ENCODE measurements around the gene NFIB. TPM values are rescaled to one million over a fixed set of nuclear protein-coding genes. Genes with fewer than 3 reads are reported as not detected.

The NFIB gene
- total RNA-seq, 1 donor from 2014 or later: 9.4 TPM

GRCh38 chr9:14191512-14191911 lies 122.4 kb downstream of the NFIB start:
- Mint-ChIP-seq H3K9me3 (ENCODE audit: unreplicated experiment) (no peaks in the 10 kb centered on the region), H3K4me3 (ENCODE audit: unreplicated experiment) (no peak overlapping the region), H3K27me3 (ENCODE audit: low read depth, unreplicated experiment) (no peaks in the 10 kb centered on the region), H3K27ac (ENCODE audit: unreplicated experiment) (no peak overlapping the region), H3K36me3 (ENCODE audit: low read depth, unreplicated experiment) (no peaks in the 10 kb centered on the region), H3K4me1 (ENCODE audit: low read depth, unreplicated experiment) (peaks cover 3% of the 10 kb centered on the region)
- no peak overlapping the region for H3K4me2 ChIP-seq (ENCODE audit: low read length)
- H3K9me3 ChIP-seq (ENCODE audit: insufficient read depth, low read depth, low read length): no peaks in the 10 kb centered on the region
- H3K27me3 ChIP-seq (ENCODE audit: insufficient read depth, low read length): no peaks in the 10 kb centered on the region
- no peak overlapping the region for H3K9ac ChIP-seq (ENCODE audit: low read length)
- FAIRE-seq (no peak), DNase-seq (ENCODE audit: low read depth) (no peak)
- TF ChIP-seq EZH2 (IDR thresholded peaks at IDR 0.05; ENCODE audit: insufficient read depth, low read length): no peak
- no peak for TF ChIP-seq CTCF (IDR thresholded peaks at IDR 0.05; ENCODE audit: insufficient read depth, low read depth, low read length)
- H3K4me1 ChIP-seq (ENCODE audit: insufficient read depth, low read length): no peaks in the 10 kb centered on the region
- H4K20me1 ChIP-seq (ENCODE audit: insufficient read depth, low read length): peaks cover 3% of the 10 kb centered on the region
- H3K79me2 ChIP-seq (ENCODE audit: insufficient read depth, low read length): peaks cover 95% of the 10 kb centered on the region
- no peak overlapping the region for H3K4me3 ChIP-seq (ENCODE audit: insufficient read depth, low read depth, low read length)
- H3K27ac ChIP-seq (ENCODE audit: low read depth, low read length): no peak overlapping the region
- H3K36me3 ChIP-seq (ENCODE audit: insufficient read depth, low read length): no peaks in the 10 kb centered on the region
- no peak overlapping the region for H2AFZ ChIP-seq (ENCODE audit: low read depth, low read length)

- Mint-ChIP-seq H3K4me3 (ENCODE audit: unreplicated experiment) (no peak overlapping the region), H3K9me3 (ENCODE audit: unreplicated experiment) (no peaks in the 10 kb centered on the region), H3K4me1 (ENCODE audit: low read depth, unreplicated experiment) (peaks cover 3% of the 10 kb centered on the region), H3K36me3 (ENCODE audit: low read depth, unreplicated experiment) (no peaks in the 10 kb centered on the region), H3K27ac (ENCODE audit: unreplicated experiment) (no peak overlapping the region), H3K27me3 (ENCODE audit: low read depth, unreplicated experiment) (no peaks in the 10 kb centered on the region)
- no peak for TF ChIP-seq CTCF (IDR thresholded peaks at IDR 0.05; ENCODE audit: insufficient read depth, low read depth, low read length)
- no peak for TF ChIP-seq EZH2 (IDR thresholded peaks at IDR 0.05; ENCODE audit: insufficient read depth, low read length)
- no peaks in the 10 kb centered on the region for H3K4me1 ChIP-seq (ENCODE audit: insufficient read depth, low read length)
- H2AFZ ChIP-seq (ENCODE audit: low read depth, low read length): no peak overlapping the region
- H3K4me2 ChIP-seq (ENCODE audit: low read length): no peak overlapping the region
- no peaks in the 10 kb centered on the region for H3K9me3 ChIP-seq (ENCODE audit: insufficient read depth, low read depth, low read length)
- H3K79me2 ChIP-seq (ENCODE audit: insufficient read depth, low read length): peaks cover 96% of the 10 kb centered on the region
- DNase-seq (ENCODE audit: low read depth): no peak
- no peak overlapping the region for H3K27ac ChIP-seq (ENCODE audit: low read depth, low read length)
- H3K27me3 ChIP-seq (ENCODE audit: insufficient read depth, low read length): no peaks in the 10 kb centered on the region
- no peak for FAIRE-seq
- H3K4me3 ChIP-seq (ENCODE audit: insufficient read depth, low read depth, low read length): no peak overlapping the region
- no peak overlapping the region for H3K9ac ChIP-seq (ENCODE audit: low read length)
- no peaks in the 10 kb centered on the region for H3K36me3 ChIP-seq (ENCODE audit: insufficient read depth, low read length)
- peaks cover 3% of the 10 kb centered on the region for H4K20me1 ChIP-seq (ENCODE audit: insufficient read depth, low read length)
These were observed 123.7 kb downstream of the NFIB start for GRCh38 chr9:14190240-14190639.

DNA sequence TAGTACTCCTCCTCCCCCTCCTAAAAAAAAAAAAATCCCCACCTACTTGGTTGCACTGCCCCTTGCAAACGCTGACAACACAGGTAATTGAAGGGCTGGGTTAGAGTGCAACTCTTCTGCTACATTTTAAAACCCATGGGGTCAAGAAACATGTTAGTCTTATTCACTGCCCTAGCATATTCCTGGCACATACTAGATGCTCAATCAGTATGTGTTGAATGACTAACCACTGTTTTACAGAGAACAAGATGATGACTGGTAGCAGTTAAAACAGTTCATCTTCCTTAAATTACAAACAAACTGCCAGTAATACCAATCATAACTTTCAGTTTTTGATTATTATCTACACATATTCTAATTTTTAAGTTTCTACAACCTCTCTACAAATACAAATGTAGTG lies 124.4 kb downstream of the NFIB start:
- no peaks in the 10 kb centered on the region for H3K27me3 ChIP-seq (ENCODE audit: insufficient read depth, low read length)
- H3K27ac ChIP-seq (ENCODE audit: low read depth, low read length): no peak overlapping the region
- Mint-ChIP-seq H3K4me1 (ENCODE audit: low read depth, unreplicated experiment) (peaks cover 3% of the 10 kb centered on the region), H3K9me3 (ENCODE audit: unreplicated experiment) (no peaks in the 10 kb centered on the region), H3K27ac (ENCODE audit: unreplicated experiment) (no peak overlapping the region), H3K36me3 (ENCODE audit: low read depth, unreplicated experiment) (no peaks in the 10 kb centered on the region), H3K4me3 (ENCODE audit: unreplicated experiment) (no peak overlapping the region), H3K27me3 (ENCODE audit: low read depth, unreplicated experiment) (no peaks in the 10 kb centered on the region)
- DNase-seq (ENCODE audit: low read depth) (peak; percentile 29), FAIRE-seq (no peak)
- no peak overlapping the region for H3K9ac ChIP-seq (ENCODE audit: low read length)
- no peaks in the 10 kb centered on the region for H3K36me3 ChIP-seq (ENCODE audit: insufficient read depth, low read length)
- no peak overlapping the region for H3K4me2 ChIP-seq (ENCODE audit: low read length)
- H4K20me1 ChIP-seq (ENCODE audit: insufficient read depth, low read length): peaks cover 3% of the 10 kb centered on the region
- H3K4me3 ChIP-seq (ENCODE audit: insufficient read depth, low read depth, low read length): no peak overlapping the region
- H2AFZ ChIP-seq (ENCODE audit: low read depth, low read length): no peak overlapping the region
- H3K4me1 ChIP-seq (ENCODE audit: insufficient read depth, low read length): no peaks in the 10 kb centered on the region
- H3K9me3 ChIP-seq (ENCODE audit: insufficient read depth, low read depth, low read length): no peaks in the 10 kb centered on the region
- H3K79me2 ChIP-seq (ENCODE audit: insufficient read depth, low read length): peaks cover 95% of the 10 kb centered on the region
- TF ChIP-seq EZH2 (IDR thresholded peaks at IDR 0.05; ENCODE audit: insufficient read depth, low read length): no peak
